ENCODE results near the gene CAP1. TPM values are rescaled to one million over a fixed set of nuclear protein-coding genes. Genes with fewer than 3 reads are reported as not detected.
A peak's percentile ranks its signal among the peaks of the same experiment; 100 is the strongest.

The CAP1 gene
- total and polyA plus RNA-seq, 9 of the 15 experiments (the other 6 are each of a cell fraction or from before 2014, with no cell fraction given) = 230 to 658 (median 281) TPM

DNA sequence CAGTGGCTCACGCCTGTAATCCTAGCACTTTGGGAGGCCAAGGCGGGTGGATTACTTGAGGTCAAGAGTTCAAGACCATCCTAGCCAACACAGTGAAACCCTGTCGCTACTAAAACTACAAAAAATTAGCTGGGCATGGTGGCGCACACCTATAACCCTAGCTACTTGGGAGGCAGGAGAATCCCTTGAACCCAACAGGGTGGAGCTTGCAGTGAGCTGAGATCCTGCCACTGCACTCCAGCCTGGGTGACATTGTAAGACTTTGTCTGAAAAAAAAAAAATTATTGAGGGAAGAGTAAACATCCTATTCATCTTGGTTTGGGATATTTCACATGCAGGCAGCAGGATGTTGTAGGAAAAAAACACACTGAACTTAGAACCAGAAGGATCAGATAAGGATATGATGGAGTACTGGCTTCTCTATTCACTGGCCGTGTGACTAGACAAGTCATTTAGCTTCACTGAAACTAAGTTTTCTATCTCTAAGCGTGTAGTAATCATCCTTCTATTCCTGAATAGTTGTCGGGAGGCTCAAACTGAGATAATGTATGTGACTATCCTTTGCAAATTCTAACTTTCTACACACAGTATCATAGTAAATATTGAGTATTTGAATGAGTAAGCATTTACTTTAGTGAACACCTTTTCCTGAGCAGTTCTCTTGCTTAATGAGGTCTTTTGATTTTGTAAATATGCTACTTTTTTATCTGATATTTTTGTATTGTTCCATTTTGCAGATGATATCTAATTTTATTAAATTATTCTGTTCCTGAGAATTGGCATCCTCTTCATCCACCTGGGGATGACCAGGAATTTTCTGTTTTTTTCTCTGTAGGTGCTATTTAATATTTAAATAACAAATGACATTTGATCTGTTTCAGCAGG, 18.2 kb downstream of the CAP1 start (continued):
- TF ChIP-seq ZNF280B (CRISPR knock-in tag; IDR thresholded peaks at IDR 0.05) (peak; percentile 24; the same call in 1 of the 2 replicates), NR2C2 (CRISPR knock-in tag; IDR thresholded peaks at IDR 0.05) (no peak), NR2C2 (tag; IDR thresholded peaks at IDR 0.05) (no peak; the same call in none of the 2 replicates), ZBED1 (IDR thresholded peaks at IDR 0.05) (no peak), ZNF174 (CRISPR knock-in tag; IDR thresholded peaks at IDR 0.05) (no peak), KAT8 (IDR thresholded peaks at IDR 0.05; ENCODE audit: low read depth) (no peak), ARHGAP35 (IDR thresholded peaks at IDR 0.05; ENCODE audit: partially characterized antibody) (no peak), ARID3B (CRISPR knock-in tag; IDR thresholded peaks at IDR 0.05; ENCODE audit: borderline replicate concordance) (no peak), CBX2 (IDR thresholded peaks at IDR 0.05; ENCODE audit: insufficient read depth, low read length, poor library complexity, severe bottlenecking) (no peak), NCOA2 (IDR thresholded peaks at IDR 0.05; ENCODE audit: partially characterized antibody in 2 of 2) (no peak), ZNF197 (CRISPR knock-in tag; IDR thresholded peaks at IDR 0.05; ENCODE audit: low read depth) (no peak; the same call in 1 of the 2 replicates), FIP1L1 (IDR thresholded peaks at IDR 0.05; ENCODE audit: low read depth, low read length, poor library complexity, severe bottlenecking) (no peak), JUN (IDR thresholded peaks at IDR 0.05; ENCODE audit: borderline replicate concordance, low read depth, low read length) (no peak), JUN (CRISPR knock-in tag; IDR thresholded peaks at IDR 0.05; ENCODE audit: borderline replicate concordance) (no peak; the same call in 1 of the 2 replicates), AFF1 (IDR thresholded peaks at IDR 0.05; ENCODE audit: low read depth in 1 of 2, partially characterized antibody in 2 of 2) (no peak), MYC (IDR thresholded peaks at IDR 0.05; ENCODE audit: low read depth, low read length) (no peak), MYC (CRISPR knock-in tag; IDR thresholded peaks at IDR 0.05; ENCODE audit: borderline replicate concordance, low read depth) (no peak), KLF16 (IDR thresholded peaks at IDR 0.05) (no peak), FOXJ3 (CRISPR knock-in tag; IDR thresholded peaks at IDR 0.05) (no peak), ZKSCAN1 (IDR thresholded peaks at IDR 0.05; ENCODE audit: low read depth, low read length) (no peak)
